Neural crest cell (in vitro differentiated cells): ENCODE measurements around the gene GRIA4. TPM values are rescaled to one million over a fixed set of nuclear protein-coding genes. Genes with fewer than 3 reads are reported as not detected.
"Not testable (repeated sequence)": the region's sequence is repeated elsewhere in the genome, so short reads cannot be mapped to it uniquely, and the experiment has no call there.

ENCODE experiments used
- DNase-seq: peaks from one replicate; pipeline ENCODE4 v3.0.0; 2021; ENCODE audit warnings: low read depth, mixed read lengths, low spot score
- H3K27ac Mint-ChIP-seq: one replicate; pipeline ENCODE4 v1.8.0; 2021; ENCODE audit warnings: mild to moderate bottlenecking, mixed read lengths; ENCODE audit not compliant: unreplicated experiment
- H3K27me3 Mint-ChIP-seq: 2 replicates; pipeline ENCODE4 v1.8.0; 2021; ENCODE audit warnings: low read depth, mild to moderate bottlenecking, mixed read lengths
- H3K36me3 Mint-ChIP-seq: 2 replicates; pipeline ENCODE4 v1.8.0; 2021; ENCODE audit warnings: low read depth, mild to moderate bottlenecking, mixed read lengths
- H3K4me1 Mint-ChIP-seq: 2 replicates; pipeline ENCODE4 v1.8.0; 2021; ENCODE audit warnings: mixed read lengths
- H3K4me3 Mint-ChIP-seq: one replicate; pipeline ENCODE4 v1.8.0; 2021; ENCODE audit warnings: mild to moderate bottlenecking, mixed read lengths
- H3K9me3 Mint-ChIP-seq: 2 replicates; pipeline ENCODE4 v1.8.0; 2021; ENCODE audit warnings: mixed read lengths
- total RNA-seq: library from RNA; stranded (reverse); gene quantifications from 2 replicates; pipeline ENCODE4 v1.2.1, GENCODE V29; 2021
- TF ChIP-seq, protein P1 (sequence below): fragments of 200-600 bp; sonication (generic); conservative IDR thresholded peaks from 2 replicates; pipeline ENCODE4 v1.5.0; 2021; ENCODE audit warnings: antibody characterized with exemption, mild to moderate bottlenecking

GRIA4 gene
- total RNA-seq, 1 donor from 2014 or later = 2.9 TPM

DNA sequence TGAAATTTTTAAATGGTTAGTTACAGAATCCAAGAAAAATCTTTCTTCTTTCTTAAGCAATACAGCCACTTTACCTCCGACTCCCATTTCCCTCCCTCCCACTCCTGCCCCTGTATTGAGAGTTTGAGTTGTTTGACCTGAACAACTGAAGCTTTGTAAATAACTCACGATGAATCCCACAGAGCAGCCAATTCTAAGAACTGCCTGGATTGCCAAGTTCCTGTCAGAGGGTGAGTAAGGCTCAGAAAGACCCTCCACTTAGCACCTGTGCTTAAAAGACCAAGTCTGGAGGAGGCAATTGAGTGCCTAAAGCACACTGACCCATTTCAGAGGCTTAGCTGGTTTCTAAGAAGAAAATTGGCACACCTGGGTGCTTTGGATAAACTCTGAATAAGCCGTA is 253.7 kb downstream of the GRIA4 start:
- Mint-ChIP-seq H3K36me3 (no peaks in the 10 kb centered on the region), H3K27ac (no peak overlapping the region), H3K27me3 (peaks cover 33% of the 10 kb centered on the region), H3K9me3 (no peaks in the 10 kb centered on the region), H3K4me1 (no peaks in the 10 kb centered on the region), H3K4me3 (no peak overlapping the region)
- no peak for DNase-seq
- TF ChIP-seq, protein P1, sequence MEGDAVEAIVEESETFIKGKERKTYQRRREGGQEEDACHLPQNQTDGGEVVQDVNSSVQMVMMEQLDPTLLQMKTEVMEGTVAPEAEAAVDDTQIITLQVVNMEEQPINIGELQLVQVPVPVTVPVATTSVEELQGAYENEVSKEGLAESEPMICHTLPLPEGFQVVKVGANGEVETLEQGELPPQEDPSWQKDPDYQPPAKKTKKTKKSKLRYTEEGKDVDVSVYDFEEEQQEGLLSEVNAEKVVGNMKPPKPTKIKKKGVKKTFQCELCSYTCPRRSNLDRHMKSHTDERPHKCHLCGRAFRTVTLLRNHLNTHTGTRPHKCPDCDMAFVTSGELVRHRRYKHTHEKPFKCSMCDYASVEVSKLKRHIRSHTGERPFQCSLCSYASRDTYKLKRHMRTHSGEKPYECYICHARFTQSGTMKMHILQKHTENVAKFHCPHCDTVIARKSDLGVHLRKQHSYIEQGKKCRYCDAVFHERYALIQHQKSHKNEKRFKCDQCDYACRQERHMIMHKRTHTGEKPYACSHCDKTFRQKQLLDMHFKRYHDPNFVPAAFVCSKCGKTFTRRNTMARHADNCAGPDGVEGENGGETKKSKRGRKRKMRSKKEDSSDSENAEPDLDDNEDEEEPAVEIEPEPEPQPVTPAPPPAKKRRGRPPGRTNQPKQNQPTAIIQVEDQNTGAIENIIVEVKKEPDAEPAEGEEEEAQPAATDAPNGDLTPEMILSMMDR = no peak

DNA sequence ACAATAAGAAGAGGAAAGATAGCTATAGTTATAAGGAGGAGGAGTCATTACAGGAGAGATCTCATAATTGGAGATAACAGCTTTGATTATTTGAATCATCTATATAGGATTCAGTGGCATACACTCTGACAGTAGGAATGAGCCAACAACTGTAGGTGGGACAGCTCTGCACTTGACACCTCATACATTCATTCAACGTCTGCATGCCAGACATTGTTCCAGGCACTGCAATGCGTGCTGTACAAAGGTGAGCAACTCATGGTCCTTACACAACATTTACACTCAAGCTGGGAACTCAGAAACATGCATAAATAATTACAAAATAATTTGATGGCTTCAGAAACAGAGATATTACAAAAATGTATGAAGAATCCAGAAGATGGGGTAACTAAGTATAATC is 257.9 kb downstream of the GRIA4 start:
- H3K36me3 Mint-ChIP-seq = no peaks in the 10 kb centered on the region
- DNase-seq = no peak
- no peak overlapping the region for H3K27ac Mint-ChIP-seq
- H3K4me1 Mint-ChIP-seq = no peaks in the 10 kb centered on the region
- H3K9me3 Mint-ChIP-seq = no peaks in the 10 kb centered on the region
- H3K4me3 Mint-ChIP-seq = no peak overlapping the region
- TF ChIP-seq, protein P1 = no peak
- H3K27me3 Mint-ChIP-seq = peaks cover 15% of the 10 kb centered on the region

DNA sequence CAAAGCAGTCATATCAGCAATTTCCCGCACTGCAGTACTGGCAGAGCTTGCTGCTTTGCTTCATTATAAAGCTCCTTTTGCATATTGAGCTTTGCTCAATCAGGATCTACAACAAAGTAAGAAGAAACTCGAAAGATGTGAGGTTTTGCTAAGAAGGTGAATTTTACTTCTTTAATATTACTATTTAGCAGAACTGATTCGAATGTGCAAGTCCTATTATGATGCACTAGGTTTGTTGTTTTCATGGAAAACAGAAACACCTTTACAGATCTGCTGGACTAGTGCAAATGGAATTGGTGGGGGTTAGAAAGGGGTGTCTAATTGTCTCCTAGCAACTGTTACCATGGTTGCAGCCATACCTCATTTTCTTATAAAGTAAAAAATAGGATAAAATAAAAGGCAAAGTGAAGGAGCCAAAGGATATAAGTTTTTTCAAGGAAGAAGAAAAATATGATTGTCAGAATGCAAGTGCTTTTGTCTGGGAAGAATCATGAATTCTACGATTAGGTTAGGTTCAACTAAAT is 259.0 kb downstream of the GRIA4 start:
- Mint-ChIP-seq H3K4me3 (no peak overlapping the region), H3K36me3 (no peaks in the 10 kb centered on the region)

DNA sequence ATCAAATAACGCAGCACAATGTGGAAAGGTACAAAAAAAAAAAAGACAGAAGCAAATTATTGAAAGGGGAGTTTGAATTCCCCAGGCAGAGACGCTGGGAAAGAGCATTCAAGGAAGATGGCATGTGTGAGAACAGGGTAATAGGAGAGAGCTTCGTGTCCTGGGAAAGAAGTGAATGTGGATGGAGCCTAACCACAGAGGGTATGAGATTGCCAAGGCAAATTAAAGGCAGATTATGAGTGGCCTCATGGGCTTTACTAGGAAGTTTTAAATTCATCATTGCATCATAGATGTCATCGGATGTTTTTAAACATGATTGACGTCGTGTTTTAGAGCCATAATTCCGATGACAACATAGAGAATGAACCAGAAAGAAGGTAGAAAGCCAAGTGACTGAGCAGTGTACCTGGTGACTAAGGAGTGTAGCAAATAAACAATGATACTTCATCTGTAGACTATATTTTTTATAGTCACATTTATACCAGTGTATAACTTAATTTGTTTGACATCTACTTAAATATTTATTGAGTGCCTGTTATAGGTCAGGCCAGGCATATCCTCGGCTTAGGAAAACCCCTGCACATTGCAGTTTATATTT is 260.7 kb downstream of the GRIA4 start:
- Mint-ChIP-seq H3K9me3 (peaks cover 8% of the 10 kb centered on the region), H3K27ac (no peak overlapping the region), H3K4me3 (no peak overlapping the region), H3K4me1 (no peaks in the 10 kb centered on the region), H3K36me3 (no peaks in the 10 kb centered on the region), H3K27me3 (peaks cover 11% of the 10 kb centered on the region)
- no peak for DNase-seq
- TF ChIP-seq, protein P1 = no peak

More for the DNA sequence above, 259.0 kb downstream of the GRIA4 start:
- H3K27me3 Mint-ChIP-seq = peaks cover 11% of the 10 kb centered on the region
- H3K4me1 Mint-ChIP-seq = no peaks in the 10 kb centered on the region
- H3K9me3 Mint-ChIP-seq = no peaks in the 10 kb centered on the region
- TF ChIP-seq, protein P1 = no peak
- DNase-seq = no peak
- H3K27ac Mint-ChIP-seq = no peak overlapping the region

DNA sequence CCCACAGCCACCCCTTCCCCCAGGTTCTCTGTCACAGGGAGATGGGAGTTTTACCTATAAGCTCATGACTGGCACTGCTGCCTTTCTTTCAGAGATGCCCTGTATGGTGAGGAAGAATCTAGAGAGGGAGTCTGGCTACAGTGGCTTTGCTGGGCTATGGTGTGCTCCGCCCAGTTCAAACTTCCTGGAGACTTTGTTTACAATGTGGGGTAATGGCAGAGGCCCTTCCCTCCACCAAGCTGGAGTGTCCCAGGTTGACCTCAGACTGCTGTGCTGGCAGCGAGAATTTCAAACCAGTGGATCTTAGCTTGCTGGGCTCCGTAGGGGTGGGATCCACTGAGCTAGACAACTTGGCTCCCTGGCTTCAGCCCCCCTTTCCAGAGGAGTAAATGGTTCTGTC is 268.6 kb downstream of the GRIA4 start:
- H3K27ac Mint-ChIP-seq = no peak overlapping the region
- DNase-seq = no peak
- H3K4me3 Mint-ChIP-seq = no peak overlapping the region
- no peaks in the 10 kb centered on the region for H3K4me1 Mint-ChIP-seq
- peaks cover 15% of the 10 kb centered on the region for H3K9me3 Mint-ChIP-seq
- TF ChIP-seq, protein P1 = no peak
- H3K36me3 Mint-ChIP-seq = no peaks in the 10 kb centered on the region
- H3K27me3 Mint-ChIP-seq = no peaks in the 10 kb centered on the region

DNA sequence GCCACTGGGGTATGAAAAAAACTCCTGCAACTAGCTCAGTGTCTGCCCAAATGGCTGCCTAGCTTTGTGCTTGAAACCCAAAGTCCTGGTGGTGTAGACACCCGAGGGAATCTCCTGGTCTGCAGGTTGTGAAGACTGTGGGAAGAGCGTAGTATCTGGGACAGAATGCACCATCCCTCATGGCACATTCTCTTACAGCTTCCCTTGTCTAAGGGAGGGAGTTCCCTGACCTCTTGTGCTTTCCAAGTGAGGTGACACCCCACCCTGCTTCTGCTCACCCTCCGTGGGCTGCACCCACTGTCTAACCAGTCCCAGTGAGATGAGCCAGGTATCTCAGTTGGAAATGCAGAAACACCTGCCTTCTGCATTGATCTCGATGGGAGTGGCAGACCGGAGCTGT is 269.1 kb downstream of the GRIA4 start:
- not testable (repeated sequence) for H3K27me3 Mint-ChIP-seq, H3K4me1 Mint-ChIP-seq, H3K27ac Mint-ChIP-seq, H3K36me3 Mint-ChIP-seq, DNase-seq, H3K4me3 Mint-ChIP-seq
- H3K9me3 Mint-ChIP-seq = peaks cover 15% of the 10 kb centered on the region
